Measurements from ENCODE around the gene ACTN1.

- TF ChIP-seq POLR2A (IDR thresholded peaks at IDR 0.05) (no peak), CTCF (IDR thresholded peaks at IDR 0.05) (no peak)
These were observed 85.5 kb downstream of the ACTN1 start for GRCh38 chr14:68893566-68893965.
